ENCODE data around the gene CWC27. TPM values are rescaled to one million over a fixed set of nuclear protein-coding genes. Genes with fewer than 3 reads are reported as not detected.

The CWC27 gene
- total RNA-seq, 1 donor from 2014 or later, result 32.9 TPM

DNA sequence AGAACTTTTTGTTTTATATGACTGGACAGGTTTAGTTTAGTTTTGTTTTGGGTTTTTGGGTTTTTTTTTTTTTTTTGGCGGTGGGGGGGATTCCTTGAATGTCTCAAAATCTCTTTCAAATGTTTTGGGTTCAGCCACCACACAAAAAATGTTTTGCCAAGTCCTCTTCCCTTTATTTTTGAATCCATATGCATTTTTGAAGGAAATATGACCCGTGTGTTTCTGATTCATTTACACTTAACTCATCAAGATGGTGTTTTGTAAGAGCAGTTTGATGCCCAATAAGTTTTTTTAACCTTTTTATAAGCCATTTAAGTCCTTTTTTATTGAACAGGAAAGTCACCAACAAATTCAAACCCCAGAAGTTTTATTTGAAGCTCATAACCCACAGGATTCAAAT, 209.8 kb downstream of the CWC27 start:
- Mint-ChIP-seq H3K27ac (no peak overlapping the region), H3K9me3 (no peaks in the 10 kb centered on the region), H3K36me3 (ENCODE audit: low read depth) (peaks cover 13% of the 10 kb centered on the region), H3K4me1 (ENCODE audit: low read depth) (no peaks in the 10 kb centered on the region), H3K27me3 (ENCODE audit: low read depth) (no peaks in the 10 kb centered on the region), H3K4me3 (ENCODE audit: low read depth) (no peak overlapping the region)
- DNase-seq (ENCODE audit: low spot score), result no peak
- intact Hi-C loops (cut with micrococcal nuclease), result no loop called here

DNA sequence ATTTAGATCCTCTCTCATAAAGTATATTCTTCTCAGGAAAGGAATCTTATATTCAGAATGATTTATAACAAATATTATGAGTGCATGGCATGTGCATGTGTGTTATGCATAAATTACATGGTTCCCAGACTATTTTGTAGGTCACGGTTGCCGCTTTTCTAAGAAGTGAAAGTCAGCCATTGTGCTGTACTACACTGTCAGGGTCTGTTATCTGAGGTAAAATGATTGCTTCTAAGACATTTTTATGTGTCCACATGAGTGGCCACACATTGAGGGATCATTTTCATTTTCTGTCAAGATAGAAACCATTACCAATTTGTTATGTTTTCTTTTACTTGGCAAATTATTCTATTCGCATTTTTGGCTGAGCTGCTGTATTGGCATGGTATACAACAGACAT, 210.8 kb downstream of the CWC27 start:
- Mint-ChIP-seq H3K27ac (no peak overlapping the region), H3K27me3 (ENCODE audit: low read depth) (no peaks in the 10 kb centered on the region), H3K4me3 (ENCODE audit: low read depth) (no peak overlapping the region), H3K36me3 (ENCODE audit: low read depth) (peaks cover 12% of the 10 kb centered on the region), H3K9me3 (no peaks in the 10 kb centered on the region), H3K4me1 (ENCODE audit: low read depth) (no peaks in the 10 kb centered on the region)
- intact Hi-C loops (cut with micrococcal nuclease), result no loop called here
- no peak for DNase-seq (ENCODE audit: low spot score)

DNA sequence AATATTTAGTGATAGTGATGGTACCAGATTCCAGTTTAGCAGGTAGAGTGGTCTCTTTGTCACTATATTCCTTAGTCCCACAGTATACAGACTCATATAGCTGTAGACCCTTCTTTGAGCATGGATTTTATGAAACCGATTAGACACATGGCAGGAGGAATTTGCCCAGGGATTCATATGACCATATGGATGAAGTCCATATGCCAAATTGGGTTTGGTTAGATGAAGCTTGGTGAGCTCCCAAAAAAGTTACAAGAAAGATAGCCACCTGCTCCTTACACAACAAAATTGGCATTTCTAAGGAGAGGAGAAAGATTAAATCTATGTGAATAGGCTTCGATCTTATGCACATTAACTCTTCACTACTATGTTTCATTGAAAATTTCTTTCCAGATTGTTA, 211.4 kb downstream of the CWC27 start:
- no peaks in the 10 kb centered on the region for H3K9me3 Mint-ChIP-seq
- intact Hi-C loops (cut with micrococcal nuclease), result no loop called here
- no peaks in the 10 kb centered on the region for H3K4me1 Mint-ChIP-seq (ENCODE audit: low read depth)
- no peaks in the 10 kb centered on the region for H3K27me3 Mint-ChIP-seq (ENCODE audit: low read depth)
- no peak overlapping the region for H3K4me3 Mint-ChIP-seq (ENCODE audit: low read depth)
- H3K36me3 Mint-ChIP-seq (ENCODE audit: low read depth), result peaks cover 13% of the 10 kb centered on the region
- H3K27ac Mint-ChIP-seq, result no peak overlapping the region
- DNase-seq (ENCODE audit: low spot score), result no peak

DNA sequence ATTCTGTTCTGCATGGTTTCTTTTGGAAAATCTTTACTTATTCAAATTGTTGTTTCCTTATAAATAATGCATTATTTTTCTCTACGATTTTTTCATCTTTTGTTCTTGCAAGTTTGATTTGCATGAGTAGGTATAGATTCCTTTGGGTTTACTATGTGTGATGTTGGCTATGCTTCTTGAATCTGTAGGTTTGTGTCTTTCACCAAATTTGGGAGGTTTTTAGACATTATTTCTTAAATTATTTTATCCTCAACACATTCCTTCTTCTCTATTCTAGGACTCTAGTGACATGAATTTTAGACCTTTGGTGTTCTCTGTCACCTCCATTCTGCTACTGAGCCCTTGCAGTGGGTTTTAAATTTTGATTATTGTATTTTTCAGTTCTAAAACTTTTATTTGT, 219.0 kb downstream of the CWC27 start:
- Mint-ChIP-seq H3K36me3 (ENCODE audit: low read depth) (peaks cover 25% of the 10 kb centered on the region), H3K4me1 (ENCODE audit: low read depth) (peaks cover 8% of the 10 kb centered on the region), H3K9me3 (peaks cover 13% of the 10 kb centered on the region), H3K27ac (no peak overlapping the region), H3K4me3 (ENCODE audit: low read depth) (no peak overlapping the region), H3K27me3 (ENCODE audit: low read depth) (no peaks in the 10 kb centered on the region)
- DNase-seq (ENCODE audit: low spot score), result no peak
- intact Hi-C loops (cut with micrococcal nuclease), result no loop called here

DNA sequence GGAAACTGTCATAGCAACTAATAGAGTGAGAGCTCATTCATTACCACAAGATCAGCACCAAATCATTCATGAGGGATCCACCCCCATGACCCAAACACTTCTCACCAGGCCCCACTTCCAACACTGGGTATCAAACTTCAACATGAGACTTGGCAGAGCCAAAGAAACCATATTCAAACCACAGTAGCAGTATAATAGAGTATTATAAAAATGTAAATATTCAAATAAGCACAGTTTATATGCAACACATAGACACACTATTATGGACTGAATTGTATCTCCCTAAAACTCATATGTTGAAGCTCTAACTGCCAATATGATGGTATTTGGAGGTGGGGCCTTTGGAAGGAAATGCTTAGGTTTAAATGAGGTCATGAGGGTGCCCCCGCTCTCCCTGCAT, 240.5 kb downstream of the CWC27 start:
- Mint-ChIP-seq H3K27me3 (ENCODE audit: low read depth) (no peaks in the 10 kb centered on the region), H3K27ac (no peak overlapping the region), H3K4me1 (ENCODE audit: low read depth) (peaks cover 6% of the 10 kb centered on the region), H3K4me3 (ENCODE audit: low read depth) (no peak overlapping the region), H3K36me3 (ENCODE audit: low read depth) (peaks cover under 1% of the 10 kb centered on the region), H3K9me3 (peaks cover 5% of the 10 kb centered on the region)
- no peak for DNase-seq (ENCODE audit: low spot score)
- intact Hi-C loops (cut with micrococcal nuclease), result no loop called here

DNA sequence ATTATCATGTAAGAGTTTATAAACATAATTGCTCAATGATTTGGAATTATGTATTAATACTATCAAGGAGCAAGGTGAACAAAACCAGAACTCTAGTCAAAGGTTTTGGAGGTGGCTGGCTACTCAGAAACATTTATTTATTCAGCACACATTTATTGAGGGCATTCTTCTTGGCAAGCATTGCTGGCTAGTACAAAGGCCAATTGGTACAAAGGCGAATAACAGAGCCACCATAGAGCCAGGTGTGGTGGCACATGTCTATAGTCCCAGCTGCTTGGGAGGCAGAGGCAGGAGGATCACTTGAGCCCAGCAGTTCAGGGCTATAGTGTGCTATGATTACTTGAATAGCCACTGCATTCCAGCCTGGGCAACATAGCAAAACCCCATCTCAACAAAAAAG, 242.1 kb downstream of the CWC27 start:
- no peak for DNase-seq (ENCODE audit: low spot score)
- Mint-ChIP-seq H3K27me3 (ENCODE audit: low read depth) (no peaks in the 10 kb centered on the region), H3K36me3 (ENCODE audit: low read depth) (no peaks in the 10 kb centered on the region), H3K9me3 (no peaks in the 10 kb centered on the region), H3K4me3 (ENCODE audit: low read depth) (no peak overlapping the region), H3K27ac (no peak overlapping the region), H3K4me1 (ENCODE audit: low read depth) (peaks cover 6% of the 10 kb centered on the region)
- intact Hi-C loops (cut with micrococcal nuclease), result no loop called here

DNA sequence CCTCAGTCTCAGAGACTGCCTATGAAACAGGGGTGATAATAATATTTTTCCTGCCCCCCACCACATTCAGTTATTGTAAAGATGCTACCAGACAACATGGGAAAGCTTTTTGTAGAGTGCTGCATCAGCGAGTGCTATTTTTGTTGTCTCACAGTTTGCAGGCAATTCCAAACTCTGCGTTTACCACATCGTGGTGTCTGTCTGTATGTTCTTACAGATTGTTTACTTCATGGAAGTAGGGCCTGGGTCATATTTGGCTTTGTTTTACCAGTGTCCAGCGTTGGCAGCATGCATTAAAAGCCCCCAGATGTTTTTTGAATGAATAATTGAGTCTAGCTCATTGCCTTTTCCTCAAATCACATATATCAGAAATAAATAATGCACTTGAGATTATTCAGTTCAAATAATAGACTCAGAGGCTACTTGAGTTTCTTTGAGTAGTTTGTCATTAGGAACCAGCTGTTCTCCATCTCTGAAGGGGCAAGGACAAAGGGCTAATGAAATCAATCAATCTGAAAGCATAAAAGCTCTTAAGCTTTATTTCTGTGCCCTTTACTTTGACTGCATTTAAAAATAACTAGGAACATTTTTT, 243.7 kb downstream of the CWC27 start:
- intact Hi-C loops (cut with micrococcal nuclease), result no loop called here
- H3K27ac Mint-ChIP-seq, result no peak overlapping the region
- no peak for DNase-seq (ENCODE audit: low spot score)
- no peak overlapping the region for H3K4me3 Mint-ChIP-seq (ENCODE audit: low read depth)
- no peaks in the 10 kb centered on the region for H3K27me3 Mint-ChIP-seq (ENCODE audit: low read depth)
- H3K9me3 Mint-ChIP-seq, result no peaks in the 10 kb centered on the region
- H3K36me3 Mint-ChIP-seq (ENCODE audit: low read depth), result no peaks in the 10 kb centered on the region
- peaks cover 8% of the 10 kb centered on the region for H3K4me1 Mint-ChIP-seq (ENCODE audit: low read depth)

DNA sequence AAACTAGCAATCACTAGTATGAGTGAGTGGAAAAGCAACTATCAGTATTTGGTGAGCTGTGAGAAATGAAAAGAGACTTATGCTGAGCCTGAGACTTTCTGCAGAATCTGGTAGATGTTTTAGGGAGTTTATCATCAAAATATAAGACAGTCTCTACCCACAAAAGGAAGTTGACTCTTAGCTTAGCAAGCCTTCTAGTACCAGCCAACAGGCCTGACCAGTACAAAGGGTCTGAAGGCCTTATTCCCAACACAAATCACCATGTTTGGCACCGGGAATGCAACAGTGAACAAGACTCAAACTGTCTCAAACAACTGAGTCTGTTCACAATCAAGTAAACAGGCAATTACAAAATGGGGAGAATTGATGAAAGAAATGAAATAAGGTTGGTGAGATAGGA, 244.4 kb downstream of the CWC27 start:
- Mint-ChIP-seq H3K4me1 (ENCODE audit: low read depth) (peaks cover 15% of the 10 kb centered on the region), H3K36me3 (ENCODE audit: low read depth) (peaks cover 3% of the 10 kb centered on the region), H3K27me3 (ENCODE audit: low read depth) (no peaks in the 10 kb centered on the region), H3K4me3 (ENCODE audit: low read depth) (no peak overlapping the region), H3K27ac (no peak overlapping the region), H3K9me3 (no peaks in the 10 kb centered on the region)
- no peak for DNase-seq (ENCODE audit: low spot score)
- intact Hi-C loops (cut with micrococcal nuclease), result no loop called here

DNA sequence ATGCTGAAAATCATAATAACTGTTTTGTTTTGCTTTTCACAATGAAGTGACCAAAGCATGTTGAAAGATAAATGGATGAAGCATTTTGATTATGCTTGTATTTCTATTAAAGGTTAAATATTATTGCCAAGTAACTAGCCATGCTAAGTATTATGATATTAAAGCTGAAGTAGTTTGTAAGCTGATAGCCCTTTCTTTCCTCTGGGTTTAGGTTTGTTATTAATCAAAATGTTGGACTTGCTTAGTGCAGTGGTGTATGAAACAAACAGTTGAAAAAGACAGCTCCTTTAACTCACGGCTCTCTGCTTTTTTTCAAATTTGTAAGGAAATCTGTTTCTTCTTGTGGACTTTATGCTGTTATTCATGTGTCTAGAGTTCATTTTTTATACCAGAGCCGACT, 246.0 kb downstream of the CWC27 start:
- no peaks in the 10 kb centered on the region for H3K27me3 Mint-ChIP-seq (ENCODE audit: low read depth)
- no peaks in the 10 kb centered on the region for H3K9me3 Mint-ChIP-seq
- no peak for DNase-seq (ENCODE audit: low spot score)
- H3K4me3 Mint-ChIP-seq (ENCODE audit: low read depth), result no peak overlapping the region
- peaks cover 22% of the 10 kb centered on the region for H3K4me1 Mint-ChIP-seq (ENCODE audit: low read depth)
- peaks cover 5% of the 10 kb centered on the region for H3K36me3 Mint-ChIP-seq (ENCODE audit: low read depth)
- intact Hi-C loops (cut with micrococcal nuclease), result no loop called here
- no peak overlapping the region for H3K27ac Mint-ChIP-seq

DNA sequence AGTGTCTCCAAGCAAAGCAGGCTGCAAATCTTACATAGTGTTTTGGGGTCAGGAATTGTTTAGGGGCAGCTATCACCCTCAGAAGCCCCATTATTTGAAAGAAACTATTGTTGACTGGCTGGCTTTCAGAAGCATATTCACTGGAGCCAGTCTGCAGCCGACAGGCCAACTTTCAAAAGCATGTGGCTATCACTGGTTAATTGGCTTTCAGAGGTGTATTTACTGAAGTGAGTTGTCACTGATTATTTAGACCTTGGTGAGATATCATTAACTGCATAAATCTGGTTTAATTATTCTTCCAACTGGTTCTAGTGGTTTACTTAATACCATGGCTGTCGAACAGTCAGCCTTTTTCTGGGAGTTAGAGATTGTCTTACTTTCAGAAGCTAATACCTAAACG, 247.0 kb downstream of the CWC27 start:
- H3K27me3 Mint-ChIP-seq (ENCODE audit: low read depth), result no peaks in the 10 kb centered on the region
- intact Hi-C loops (cut with micrococcal nuclease), result no loop called here
- H3K36me3 Mint-ChIP-seq (ENCODE audit: low read depth), result peaks cover 5% of the 10 kb centered on the region
- no peak for DNase-seq (ENCODE audit: low spot score)
- H3K4me3 Mint-ChIP-seq (ENCODE audit: low read depth), result no peak overlapping the region
- H3K9me3 Mint-ChIP-seq, result no peaks in the 10 kb centered on the region
- no peak overlapping the region for H3K27ac Mint-ChIP-seq
- H3K4me1 Mint-ChIP-seq (ENCODE audit: low read depth), result peaks cover 31% of the 10 kb centered on the region

DNA sequence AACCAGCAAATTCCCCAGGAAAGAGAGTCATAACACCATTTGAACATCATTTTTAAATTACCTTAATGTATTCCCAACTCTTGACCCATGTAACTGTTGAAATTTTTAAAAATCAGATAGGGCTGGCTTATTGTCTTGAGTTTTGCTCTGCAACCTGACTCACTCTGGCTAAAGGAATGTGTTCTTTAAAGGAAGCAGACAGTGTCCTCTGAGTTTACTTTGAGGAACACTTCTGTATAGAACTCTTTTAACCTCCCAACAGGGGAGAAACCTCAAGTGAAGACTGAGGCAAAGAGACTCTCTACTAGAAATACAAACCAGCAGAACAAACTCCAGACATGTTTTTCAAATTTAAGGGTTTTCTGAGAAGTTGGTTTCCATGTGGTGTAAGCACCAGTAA, 248.9 kb downstream of the CWC27 start:
- Mint-ChIP-seq H3K36me3 (ENCODE audit: low read depth) (peaks cover 5% of the 10 kb centered on the region), H3K4me1 (ENCODE audit: low read depth) (peaks cover 47% of the 10 kb centered on the region), H3K27ac (no peak overlapping the region), H3K4me3 (ENCODE audit: low read depth) (no peak overlapping the region), H3K9me3 (no peaks in the 10 kb centered on the region), H3K27me3 (ENCODE audit: low read depth) (no peaks in the 10 kb centered on the region)
- intact Hi-C loops (cut with micrococcal nuclease), result no loop called here
- DNase-seq (ENCODE audit: low spot score), result no peak

DNA sequence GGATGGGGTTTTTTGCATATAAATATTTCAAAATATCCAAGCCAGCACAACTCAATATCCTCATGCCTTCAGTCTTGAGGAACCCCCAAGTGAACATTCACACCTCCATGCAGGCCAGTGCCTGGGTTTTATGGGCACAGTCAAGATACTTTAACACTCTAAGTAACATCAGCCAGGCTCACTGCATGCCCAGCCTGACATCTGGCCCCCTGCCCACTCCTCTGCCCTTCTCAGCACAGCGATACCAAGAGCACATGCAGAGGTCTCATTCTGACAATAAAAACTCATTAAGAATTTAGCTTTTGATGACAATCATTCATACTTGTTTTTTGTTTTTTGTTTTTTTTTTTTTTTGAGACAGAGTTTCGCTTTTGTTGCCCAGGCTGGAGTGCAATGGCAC, 250.0 kb downstream of the CWC27 start:
- H3K36me3 Mint-ChIP-seq (ENCODE audit: low read depth), result peaks cover 5% of the 10 kb centered on the region
- H3K27ac Mint-ChIP-seq, result no peak overlapping the region
- intact Hi-C loops (cut with micrococcal nuclease), result no loop called here
- H3K4me1 Mint-ChIP-seq (ENCODE audit: low read depth), result peaks cover 41% of the 10 kb centered on the region
- H3K4me3 Mint-ChIP-seq (ENCODE audit: low read depth), result no peak overlapping the region
- no peaks in the 10 kb centered on the region for H3K27me3 Mint-ChIP-seq (ENCODE audit: low read depth)
- DNase-seq (ENCODE audit: low spot score), result no peak
- H3K9me3 Mint-ChIP-seq, result no peaks in the 10 kb centered on the region

DNA sequence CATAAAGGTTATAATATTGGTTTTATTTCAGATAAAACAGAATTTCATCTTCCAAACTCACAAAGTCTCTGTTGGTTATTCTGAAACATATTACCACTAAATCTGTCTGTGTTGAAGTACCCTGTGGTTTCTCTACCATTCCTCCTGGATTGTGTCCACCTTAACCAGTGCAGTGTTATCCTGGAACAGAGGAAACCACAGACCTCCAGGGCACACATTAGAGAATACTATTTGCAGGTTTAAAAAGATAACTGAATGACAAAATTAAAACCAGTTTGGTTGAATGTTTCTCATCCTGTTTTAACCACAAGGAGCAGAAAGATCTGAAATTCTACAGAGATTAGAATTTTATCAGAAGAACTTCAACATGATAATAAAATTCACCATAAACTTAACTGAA, 251.8 kb downstream of the CWC27 start:
- no peak overlapping the region for H3K27ac Mint-ChIP-seq
- no peak overlapping the region for H3K4me3 Mint-ChIP-seq (ENCODE audit: low read depth)
- H3K9me3 Mint-ChIP-seq, result no peaks in the 10 kb centered on the region
- H3K36me3 Mint-ChIP-seq (ENCODE audit: low read depth), result peaks cover 5% of the 10 kb centered on the region
- H3K27me3 Mint-ChIP-seq (ENCODE audit: low read depth), result no peaks in the 10 kb centered on the region
- no peak for DNase-seq (ENCODE audit: low spot score)
- intact Hi-C loops (cut with micrococcal nuclease), result loop anchor here (2.0 kb wide), 1 partner anchor 14 kb away; no protein-coding TSS in a partner anchor
- H3K4me1 Mint-ChIP-seq (ENCODE audit: low read depth), result peaks cover 43% of the 10 kb centered on the region

Measured in activated T-helper 2 cell treated with anti-CD3 and anti-CD28 coated beads, Interferon-gamma antibody, Interleukin-2, Interleukin-4, amounts not matched to agents 10 μg/mL and 5 μg/mL and 100 μg/mL, durations not matched to agents 14 hours and 24 hours and 36 hours (primary cell).